OCI-LY1 (cell line): Measurements from ENCODE around the gene HUNK.

Source experiments
- H2AFZ ChIP-seq: fragments of 200-600 bp; sonication (generic), shearing (Covaris generic); 2 replicates; pipeline ENCODE4 v1.6.0; 2014; ENCODE audit warnings: antibody characterized with exemption, mild to moderate bottlenecking, low read length
- H3F3A ChIP-seq: fragments of 200-600 bp; sonication (generic), shearing (Covaris generic); 2 replicates; pipeline ENCODE4 v1.6.0; 2014; ENCODE audit warnings: mild to moderate bottlenecking, antibody characterized with exemption, low read length, moderate library complexity; ENCODE audit not compliant: insufficient read depth
- H3K27ac ChIP-seq: fragments of 200-600 bp; sonication (generic); 2 replicates; pipeline ENCODE4 v1.5.1; 2014; ENCODE audit warnings: low read length, mixed run types, mild to moderate bottlenecking, low read depth; ENCODE audit not compliant: poor library complexity, severe bottlenecking
- H3K27me3 ChIP-seq: fragments of 200-600 bp; sonication (generic); 2 replicates; pipeline ENCODE4 v1.6.0; 2014; ENCODE audit warnings: antibody characterized with exemption, mild to moderate bottlenecking, low read length, moderate library complexity; ENCODE audit not compliant: insufficient read depth
- H3K36me3 ChIP-seq: fragments of 200-600 bp; sonication (generic); 2 replicates; pipeline ENCODE4 v1.6.1; 2014; ENCODE audit warnings: mild to moderate bottlenecking, antibody characterized with exemption, low read length, moderate library complexity, mixed read lengths; ENCODE audit not compliant: insufficient read depth
- H3K4me1 ChIP-seq: fragments of 200-600 bp; sonication (generic); 2 replicates; pipeline ENCODE4 v1.5.1; 2014; ENCODE audit warnings: mild to moderate bottlenecking, low read length, moderate library complexity; ENCODE audit not compliant: insufficient read depth, severe bottlenecking
- H3K4me2 ChIP-seq: fragments of 200-600 bp; sonication (generic), shearing (Covaris generic); 2 replicates; pipeline ENCODE4 v1.6.1; 2014; ENCODE audit warnings: low read length
- H3K4me3 ChIP-seq: fragments of 200-600 bp; sonication (generic); 2 replicates; pipeline ENCODE4 v1.5.1; 2014; ENCODE audit warnings: low read length, low read depth, mild to moderate bottlenecking, mixed read lengths; ENCODE audit not compliant: poor library complexity, severe bottlenecking
- H3K79me2 ChIP-seq: fragments of 200-600 bp; shearing (Covaris generic); 2 replicates; pipeline ENCODE4 v1.6.1; 2016; ENCODE audit warnings: mixed run types, low read length, mixed read lengths; ENCODE audit not compliant: insufficient read depth
- H3K9ac ChIP-seq: fragments of 200-600 bp; sonication (generic), shearing (Covaris generic); 2 replicates; pipeline ENCODE4 v1.6.1; 2014; ENCODE audit warnings: mild to moderate bottlenecking, low read length, mixed read lengths
- H3K9me2 ChIP-seq: fragments of 200-600 bp; sonication (generic), shearing (Covaris generic); 2 replicates; pipeline ENCODE4 v1.6.1; 2014; ENCODE audit warnings: low read depth, mild to moderate bottlenecking, low read length, mixed read lengths
- H3K9me3 ChIP-seq: fragments of 200-600 bp; shearing (Covaris generic); 2 replicates; pipeline ENCODE4 v1.6.1; 2014; ENCODE audit warnings: low read length, mixed read lengths
- H4K20me1 ChIP-seq: fragments of 200-600 bp; sonication (generic), shearing (Covaris generic); 2 replicates; pipeline ENCODE4 v1.6.0; 2016; ENCODE audit warnings: mild to moderate bottlenecking, low read length; ENCODE audit not compliant: insufficient read depth
- CTCF ChIP-seq: fragments of 200-600 bp; sonication (generic), shearing (Covaris generic); IDR thresholded peaks from 2 replicates; pipeline ENCODE4 v1.5.1; 2017; ENCODE audit warnings: mild to moderate bottlenecking, antibody characterized with exemption, low read length, moderate library complexity, mixed read lengths
- EZH2 ChIP-seq: fragments of 200-600 bp; sonication (generic), shearing (Covaris generic); IDR thresholded peaks from 2 replicates; pipeline ENCODE4 v1.8.0; 2017; ENCODE audit warnings: borderline replicate concordance, mixed run types, mild to moderate bottlenecking, antibody characterized with exemption, low read length, moderate library complexity, mixed read lengths

The HUNK gene

GRCh38 chr21:31903896-31904295 lies 31.1 kb downstream of the HUNK start:
- no peaks in the 10 kb centered on the region for H3K27me3 ChIP-seq
- H4K20me1 ChIP-seq, result no peaks in the 10 kb centered on the region
- TF ChIP-seq CTCF (no peak), EZH2 (no peak)
- no peak overlapping the region for H3K4me2 ChIP-seq
- no peaks in the 10 kb centered on the region for H3K9me2 ChIP-seq
- H3F3A ChIP-seq, result no peaks in the 10 kb centered on the region
- no peaks in the 10 kb centered on the region for H3K4me1 ChIP-seq
- H3K36me3 ChIP-seq, result no peaks in the 10 kb centered on the region
- H2AFZ ChIP-seq, result no peak overlapping the region
- H3K27ac ChIP-seq, result no peak overlapping the region
- no peak overlapping the region for H3K9ac ChIP-seq
- no peak overlapping the region for H3K4me3 ChIP-seq
- H3K9me3 ChIP-seq, result no peaks in the 10 kb centered on the region
- no peaks in the 10 kb centered on the region for H3K79me2 ChIP-seq

DNA sequence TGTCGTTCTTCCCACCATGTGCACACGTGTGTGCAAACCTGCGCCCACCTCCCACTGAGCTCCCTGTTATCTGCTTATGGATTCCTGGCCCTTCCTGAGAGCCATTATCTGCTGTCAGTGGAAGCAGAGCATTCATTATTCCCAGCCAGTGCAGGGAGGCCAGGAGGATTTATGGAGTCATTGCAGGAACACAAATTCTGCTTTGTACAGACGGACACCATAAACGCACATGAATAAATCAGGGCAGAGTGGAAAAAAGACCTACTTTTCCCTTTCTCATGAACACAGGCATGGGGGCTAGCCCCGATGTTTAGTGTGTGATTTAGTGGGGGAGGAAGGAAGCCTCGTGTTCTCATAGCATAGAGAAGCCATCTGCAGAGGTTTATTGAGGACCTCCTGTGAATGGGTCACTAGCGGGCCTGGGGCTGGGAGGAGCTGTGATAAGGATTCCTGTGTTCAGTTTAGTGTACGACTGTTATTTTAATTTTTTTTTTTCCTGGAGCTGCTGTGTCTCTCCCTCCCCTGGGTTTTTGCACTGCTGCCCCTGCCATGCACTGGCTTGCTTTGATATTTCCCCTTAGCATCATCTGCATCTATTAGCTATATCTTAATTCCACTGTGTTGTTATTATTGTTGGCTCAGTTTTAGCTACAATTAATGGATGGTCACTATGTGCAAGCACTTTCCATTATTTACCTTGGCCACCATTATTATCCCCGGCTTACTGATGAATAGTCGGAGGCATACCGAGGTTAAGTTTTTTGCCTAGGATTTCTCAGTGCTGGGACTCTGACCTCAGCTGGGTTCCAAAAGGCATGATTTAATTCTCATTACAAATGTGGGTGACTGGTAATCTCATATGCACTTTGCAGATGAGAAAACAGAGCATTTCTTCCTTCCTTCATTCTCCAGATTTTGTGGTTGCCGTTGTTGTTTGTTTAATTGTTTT lies 33.0 kb downstream of the HUNK start:
- Histone ChIP-seq H3K4me2 (no peak overlapping the region), H2AFZ (no peak overlapping the region), H3K79me2 (no peaks in the 10 kb centered on the region), H3K27me3 (no peaks in the 10 kb centered on the region), H3K4me3 (no peak overlapping the region), H3K9me3 (no peaks in the 10 kb centered on the region), H3K36me3 (no peaks in the 10 kb centered on the region), H3K4me1 (no peaks in the 10 kb centered on the region), H3K9me2 (no peaks in the 10 kb centered on the region), H3K9ac (no peak overlapping the region), H3F3A (no peaks in the 10 kb centered on the region), H4K20me1 (no peaks in the 10 kb centered on the region), H3K27ac (no peak overlapping the region)
- TF ChIP-seq EZH2 (no peak), CTCF (no peak)

- no peaks in the 10 kb centered on the region for H3K9me3 ChIP-seq
- H3K36me3 ChIP-seq, result no peaks in the 10 kb centered on the region
- H3K9ac ChIP-seq, result no peak overlapping the region
- H3K27me3 ChIP-seq, result no peaks in the 10 kb centered on the region
- H3K9me2 ChIP-seq, result no peaks in the 10 kb centered on the region
- no peak overlapping the region for H3K4me2 ChIP-seq
- H3K4me3 ChIP-seq, result no peak overlapping the region
- no peaks in the 10 kb centered on the region for H3K4me1 ChIP-seq
- H3F3A ChIP-seq, result no peaks in the 10 kb centered on the region
- no peak overlapping the region for H3K27ac ChIP-seq
- TF ChIP-seq CTCF (no peak), EZH2 (no peak)
- no peaks in the 10 kb centered on the region for H4K20me1 ChIP-seq
- H3K79me2 ChIP-seq, result no peaks in the 10 kb centered on the region
- no peak overlapping the region for H2AFZ ChIP-seq
These were observed 35.5 kb downstream of the HUNK start for GRCh38 chr21:31908106-31909031.
